Ishikawa (cell line): ENCODE results near the gene AFG3L2.

Experiments used
- CEBPB ChIP-seq: IDR thresholded peaks from 2 replicates; pipeline ENCODE4 v1.6.1; 2012
- CREB1 ChIP-seq: IDR thresholded peaks from 2 replicates; pipeline ENCODE4 v1.6.1; 2012; ENCODE audit warnings: low read depth
- EGR1 ChIP-seq: IDR thresholded peaks from 2 replicates; pipeline ENCODE4 v1.6.1; 2012
- EP300 ChIP-seq: IDR thresholded peaks from 2 replicates; pipeline ENCODE4 v1.6.1; 2012; ENCODE audit warnings: borderline replicate concordance
- FOXM1 ChIP-seq: IDR thresholded peaks from 2 replicates; pipeline ENCODE4 v1.6.1; 2012; ENCODE audit warnings: low read depth, borderline replicate concordance
- MAX ChIP-seq: IDR thresholded peaks from 2 replicates; pipeline ENCODE4 v1.6.1; 2012
- NFIC ChIP-seq: IDR thresholded peaks from 2 replicates; pipeline ENCODE4 v1.6.1; 2012
- RAD21 ChIP-seq: IDR thresholded peaks from 2 replicates; pipeline ENCODE4 v1.6.1; 2012; ENCODE audit warnings: low read depth
- REST ChIP-seq: IDR thresholded peaks from 2 replicates; pipeline ENCODE4 v1.6.1; 2012; ENCODE audit warnings: low read depth, mild to moderate bottlenecking
- TAF1 ChIP-seq: IDR thresholded peaks from 2 replicates; pipeline ENCODE4 v1.6.1; 2012; ENCODE audit warnings: low read depth, mild to moderate bottlenecking
- TCF12 ChIP-seq: IDR thresholded peaks from 2 replicates; pipeline ENCODE4 v1.6.1; 2012; ENCODE audit warnings: low read depth
- YY1 ChIP-seq: IDR thresholded peaks from 2 replicates; pipeline ENCODE4 v1.6.1; 2012; ENCODE audit warnings: low read depth
- ZBTB7A ChIP-seq: IDR thresholded peaks from 2 replicates; pipeline ENCODE4 v1.6.1; 2012; ENCODE audit warnings: low read depth

GRCh38 chr18:12369211-12369610, 7.8 kb downstream of the AFG3L2 start:
- no peak for TF ChIP-seq EGR1
- no peak for TF ChIP-seq YY1
- no peak for TF ChIP-seq REST
- TF ChIP-seq MAX = no peak
- TF ChIP-seq FOXM1 = no peak
- TF ChIP-seq NFIC = no peak
- no peak for TF ChIP-seq EP300
- no peak for TF ChIP-seq ZBTB7A
- TF ChIP-seq TAF1 = no peak
- TF ChIP-seq CREB1 = no peak
- no peak for TF ChIP-seq TCF12
- TF ChIP-seq CEBPB = no peak
- no peak for TF ChIP-seq RAD21
